Transverse colon (tissue), 4 donors: ENCODE data around the gene MTG2. TPM values are rescaled to one million over a fixed set of nuclear protein-coding genes. Genes with fewer than 3 reads are reported as not detected.

Experiments used
- DNase-seq: peaks from one replicate; pipeline ENCODE4 v3.0.0-alpha.2; 2019
- H3K27ac ChIP-seq, 4 donors: fragments of 200-600 bp; sonication (generic); 2 replicates each; pipeline ENCODE4 v1.5.1; 2016 to 2018; ENCODE audit warnings: inconsistent platforms in 4 of 4
- H3K27me3 ChIP-seq: fragments of 200-600 bp; sonication (generic); 2 replicates; pipeline ENCODE4 v1.5.1; 2017; ENCODE audit warnings: inconsistent platforms
- H3K36me3 ChIP-seq, 4 donors: fragments of 200-600 bp; sonication (generic); 2 replicates each; pipeline ENCODE4 v1.5.1; 2017 to 2019; ENCODE audit warnings: inconsistent platforms in 4 of 4
- H3K4me1 ChIP-seq, 4 donors: fragments of 200-600 bp; sonication (generic); 2 replicates each; pipeline ENCODE4 v1.5.1; 2017 to 2020; ENCODE audit warnings: inconsistent platforms in 4 of 4
- H3K4me3 ChIP-seq, 4 donors: fragments of 200-600 bp; sonication (generic); 1 replicate in 1 of 4; 2 replicates in 3 of 4; pipeline versions ENCODE4 v1.5.1 to v1.6.1; 2017 to 2019; ENCODE audit warnings: inconsistent platforms in 4 of 4
- H3K9me3 ChIP-seq, 2 donors: fragments of 200-600 bp; sonication (generic); 2 replicates each; pipeline ENCODE4 v1.5.1; 2017 to 2019; ENCODE audit warnings: inconsistent platforms in 2 of 2
- CTCF ChIP-seq, 5 experiments: fragments of 200-600 bp in 3 of 5; fragments of 450-650 bp in 2 of 5; sonication (generic) in 3 of 5; IDR thresholded peaks; 1 replicate in 2 of 5; 2 replicates in 3 of 5; pipeline ENCODE4 v1.5.1; 2016 to 2017; ENCODE audit warnings: antibody characterized with exemption in 5 of 5, inconsistent platforms in 3 of 5, mild to moderate bottlenecking in 2 of 5, moderate library complexity in 1 of 5
- EP300 ChIP-seq: sonication (generic); formaldehyde crosslinking; IDR thresholded peaks from one replicate; pipeline ENCODE4 v1.6.1; 2017; ENCODE audit warnings: antibody characterized with exemption, low read depth
- POLR2A ChIP-seq: fragments of 450-650 bp; IDR thresholded peaks from one replicate; pipeline ENCODE4 v1.6.1; 2016; ENCODE audit warnings: antibody characterized with exemption, mild to moderate bottlenecking, moderate library complexity
- POLR2AphosphoS5 ChIP-seq, 3 donors: sonication (generic); formaldehyde crosslinking; IDR thresholded peaks; one replicate each; pipeline ENCODE4 v1.6.1; 2016; ENCODE audit warnings: antibody characterized with exemption in 3 of 3
- WGBS, 2 donors: methylation state at CpG; one replicate each; pipeline ENCODE4 v1.1.5; 2018; ENCODE audit warnings: low coverage in 1 of 2; 5-methylcytosine and 5-hydroxymethylcytosine counted together
- in situ Hi-C, 4 donors: fragments of 200-750 bp; cut with MboI; loops; one replicate each; pipeline versions ENCODE4 v1.15.0 to v1.15.1; 2017; ENCODE audit warnings: low sequenced_read_pairs in 3 of 4, low pct_ligation_motif_present in 1 of 4, low pct_unique_long_range_greater_than_20kb in 1 of 4
- intact Hi-C: fragments of 100-400 bp; cut with DNase I; formaldehyde crosslinking; loops from one replicate; pipeline ENCODE4 v1.15.1; 2023; ENCODE audit warnings: low total_unique reads
- total RNA-seq, 4 donors: library from RNA; depleted of rRNA; stranded (reverse); fragments of >200 nt; gene quantifications; one replicate each; pipeline ENCODE4 v1.1.0, GENCODE V29; 2016

MTG2 gene
- total RNA-seq = 10 to 100 TPM in 3 of 4 donors, 1 to 10 TPM in 1; 9.8 to 58.0 (median 23.1) TPM

GRCh38 chr20:62182469-62183425 is at the start of gene MTG2:
MTG2 (plus strand) TSS chr20:62183028; CDS start chr20:62193421, 10,393 bp downstream.
- Histone ChIP-seq H3K36me3 (no peaks in the 10 kb centered on the region), H3K4me3 (peak within 1 kb of the TSS; percentile 70 to 95 (median 88)), H3K27me3 (no peaks in the 10 kb centered on the region), H3K9me3 (no peaks in the 10 kb centered on the region), H3K27ac (peak within 1 kb of the TSS; percentile 94 to 98 (median 96)), H3K4me1 (peaks cover 7 to 25% (median 22%) of the 10 kb centered on the region in 4 donors)
- in situ Hi-C loops (no loop called here), intact Hi-C loops (loop anchor here (10.0 kb wide), 1 partner anchor 52 kb away; the partner anchor contains the start of gene OSBPL2)
- peak; percentile 96 for DNase-seq
- peak; percentile 95 to 98 (median 96) for TF ChIP-seq POLR2AphosphoS5 (IDR thresholded peaks at IDR 0.05)
- peak; percentile 93 for TF ChIP-seq POLR2A
- TF ChIP-seq CTCF (IDR thresholded peaks at IDR 0.05) = peak in 2 of 5 experiments; percentile 8 to 19
- no peak for TF ChIP-seq EP300
- WGBS, 2 donors = 0% methylated on average over 8 to 23 of the region's 96 CpGs

DNA sequence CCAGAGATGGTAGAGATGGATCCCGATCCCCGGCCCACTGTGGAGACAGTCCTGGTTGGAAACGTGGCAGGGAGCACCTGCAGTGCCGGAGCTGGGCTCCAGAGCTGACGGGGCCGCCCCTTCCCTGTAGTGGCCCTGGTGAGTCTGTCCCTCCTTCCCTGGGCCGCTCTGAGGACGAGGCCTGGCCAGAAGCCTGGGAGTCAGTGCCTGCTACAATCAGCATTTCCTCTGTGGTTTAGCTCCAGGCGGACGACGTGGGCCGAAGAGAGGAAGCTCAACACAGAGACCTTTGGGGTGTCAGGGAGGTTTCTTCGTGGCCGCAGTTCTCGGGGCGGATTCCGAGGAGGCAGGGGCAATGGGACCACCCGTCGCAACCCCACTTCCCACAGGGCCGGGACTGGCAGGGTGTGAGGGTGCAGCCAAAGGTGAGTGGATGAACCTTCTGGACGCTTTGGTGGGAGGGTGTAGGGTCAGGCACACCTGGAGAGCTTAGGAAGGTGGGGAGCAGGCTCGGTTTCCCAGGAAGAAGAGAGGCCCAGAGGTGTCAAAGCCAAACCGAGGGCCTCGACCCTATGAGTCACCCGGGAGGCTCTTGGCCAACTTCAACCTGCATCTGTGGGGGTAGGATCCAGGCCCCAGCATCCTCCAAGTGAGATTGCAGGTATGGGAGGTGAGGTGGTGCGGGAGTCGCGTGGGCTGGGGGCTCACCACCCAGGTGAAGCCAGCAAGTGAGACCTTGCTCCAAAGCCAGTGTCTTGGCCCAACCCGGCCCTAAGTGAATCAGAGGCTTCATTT is 49.6 kb upstream of the MTG2 start:
- in situ Hi-C loops = no loop called here
- H3K27ac ChIP-seq = peak overlapping the region; percentile 8 to 53 (median 30)
- no peak for TF ChIP-seq EP300
- TF ChIP-seq POLR2A = no peak
- TF ChIP-seq POLR2AphosphoS5 (IDR thresholded peaks at IDR 0.05) = no peak
- TF ChIP-seq CTCF (IDR thresholded peaks at IDR 0.05) = no peak

DNA sequence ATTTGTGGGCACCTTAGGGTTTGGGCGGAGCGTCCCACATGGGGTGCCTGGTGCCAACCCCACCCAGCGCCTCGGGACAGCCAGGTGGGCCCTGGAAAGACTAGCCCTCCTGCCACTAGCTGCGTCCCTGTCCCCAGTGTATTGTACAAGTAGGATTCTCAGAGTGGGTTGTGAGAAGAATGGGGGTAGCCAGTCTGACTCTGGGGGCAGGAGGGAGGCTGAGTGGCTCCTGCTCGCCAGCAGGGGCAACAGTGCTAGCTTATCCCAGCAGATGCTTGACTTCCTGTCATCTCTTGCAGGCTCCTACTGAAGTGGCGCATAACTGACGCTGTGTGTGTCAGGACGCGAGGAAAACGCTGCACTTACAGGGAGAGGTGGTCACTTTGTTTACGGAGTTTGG is 49.0 kb upstream of the MTG2 start:
- intact Hi-C loops = no loop called here
- Histone ChIP-seq H3K4me3 (no peak overlapping the region), H3K36me3 (peaks cover 0 to 68% (median 23%) of the 10 kb centered on the region in 4 donors), H3K9me3 (no peaks in the 10 kb centered on the region), H3K27ac (peak overlapping the region in 2 of 4 donors; percentile 8 to 53), H3K4me1 (peaks cover 0 to 7% (median 0%) of the 10 kb centered on the region in 4 donors), H3K27me3 (no peaks in the 10 kb centered on the region)
- in situ Hi-C loops = no loop called here
- TF ChIP-seq CTCF (IDR thresholded peaks at IDR 0.05) = no peak
- no peak for TF ChIP-seq POLR2A
- TF ChIP-seq EP300 = no peak
- TF ChIP-seq POLR2AphosphoS5 (IDR thresholded peaks at IDR 0.05) = no peak
- 50 to 79% methylated on average over 5 to 12 of the region's 12 CpGs for whole genome bisulfite sequencing, 2 donors
- no peak for DNase-seq

More for the DNA sequence above, 49.6 kb upstream of the MTG2 start:
- 87% methylated on average over 27 of the region's 29 CpGs; no CpG with 5 or more reads in 1 of the 2 donors for WGBS, 2 donors
- Histone ChIP-seq H3K36me3 (peaks cover 0 to 68% (median 21%) of the 10 kb centered on the region in 4 donors), H3K9me3 (no peaks in the 10 kb centered on the region), H3K4me3 (no peak overlapping the region), H3K4me1 (peaks cover 0 to 7% (median 0%) of the 10 kb centered on the region in 4 donors), H3K27me3 (no peaks in the 10 kb centered on the region)
- intact Hi-C loops = no loop called here
- no peak for DNase-seq
